GM19240 (cell line): ENCODE results near the gene ZNF428.
"Not testable (repeated sequence)": the region's sequence is repeated elsewhere in the genome, so short reads cannot be mapped to it uniquely, and the experiment has no call there.

Experiments used
- DNase-seq: peaks from one replicate; pipeline ENCODE4 v3.0.0; 2011; ENCODE audit warnings: low spot score; ENCODE audit not compliant: insufficient read length

ZNF428 gene

DNA sequence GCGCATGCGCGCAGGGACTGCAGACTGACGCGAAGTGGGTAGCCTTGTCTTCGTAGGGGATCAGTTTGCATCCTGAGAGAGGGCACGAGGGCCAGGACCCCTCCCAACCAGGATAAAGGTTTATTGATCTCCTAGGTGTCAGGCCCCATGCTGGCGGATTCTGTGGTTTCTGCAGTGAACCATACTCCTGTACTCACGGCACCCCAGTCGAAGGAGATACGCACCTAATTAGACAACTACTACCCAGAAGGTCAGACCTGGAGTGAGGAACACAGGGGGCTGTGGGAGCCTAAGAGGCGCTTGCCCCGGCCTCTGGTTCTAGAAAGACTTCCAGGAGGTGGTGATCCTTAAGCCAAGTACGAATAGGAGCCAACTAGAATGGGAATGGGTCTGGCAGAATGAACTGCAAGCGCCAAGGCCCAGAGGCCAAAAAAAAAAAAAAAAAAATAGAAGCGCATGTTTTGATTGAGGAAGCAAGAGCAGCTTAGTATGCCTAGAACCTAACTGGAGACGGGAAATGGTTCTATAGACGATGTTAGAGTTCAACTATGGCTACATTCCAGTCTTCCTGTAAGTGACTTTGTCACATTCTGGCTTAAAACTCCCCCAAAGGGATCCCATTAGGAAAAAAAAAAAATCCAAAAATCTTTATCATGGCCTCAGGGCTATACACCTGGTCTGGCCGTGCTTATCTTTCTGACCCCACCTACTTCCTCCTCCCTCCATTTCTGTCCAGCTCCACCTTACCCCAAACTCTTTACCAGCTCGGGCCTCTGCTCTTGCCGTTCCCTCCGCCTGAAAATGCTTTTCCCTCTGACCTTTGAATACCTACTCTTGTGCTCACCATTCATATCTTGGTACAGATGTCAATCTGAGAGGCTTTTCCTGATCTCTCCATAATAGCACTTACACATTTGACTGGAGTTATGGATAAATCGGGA is 902 bp upstream of the ZNF428 start:
- no peak for DNase-seq

DNA sequence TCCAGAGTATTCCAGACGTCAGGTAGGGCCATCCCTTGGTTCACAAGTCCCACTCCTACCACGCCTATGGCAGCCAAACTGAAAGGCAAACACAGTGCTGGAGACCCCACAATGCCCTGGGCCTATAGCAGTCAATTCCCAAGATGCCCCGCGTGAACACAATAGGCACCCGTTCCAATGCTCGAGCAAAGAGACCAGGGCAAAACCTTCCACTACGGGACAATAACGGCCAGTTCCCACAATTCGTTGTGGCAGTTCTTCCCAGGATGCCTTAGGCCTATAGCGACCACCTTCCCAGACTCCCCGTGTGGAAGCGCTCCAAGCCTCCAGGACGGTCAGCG is 538 bp downstream of the ZNF428 start:
- DNase-seq: peak; percentile 59

DNA sequence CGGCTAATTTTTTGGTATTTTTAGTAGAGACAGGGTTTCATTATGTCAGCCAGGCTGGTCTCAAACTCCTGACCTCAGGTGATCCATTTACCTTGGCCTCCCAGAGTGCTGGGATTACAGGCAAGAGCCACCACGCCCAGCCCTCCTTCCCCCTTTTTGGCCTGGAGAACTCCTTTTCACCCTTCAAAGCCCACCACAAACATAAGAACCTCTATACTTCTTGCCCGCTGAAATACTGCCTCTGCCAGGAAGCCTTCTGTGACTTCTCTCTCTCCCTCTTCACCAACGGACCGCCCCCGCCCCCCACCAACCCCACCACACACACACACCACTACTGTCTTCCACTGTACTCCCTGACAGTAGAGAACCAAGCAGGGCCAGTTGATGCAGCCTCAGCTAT is 2.5 kb downstream of the ZNF428 start:
- DNase-seq: no peak

DNA sequence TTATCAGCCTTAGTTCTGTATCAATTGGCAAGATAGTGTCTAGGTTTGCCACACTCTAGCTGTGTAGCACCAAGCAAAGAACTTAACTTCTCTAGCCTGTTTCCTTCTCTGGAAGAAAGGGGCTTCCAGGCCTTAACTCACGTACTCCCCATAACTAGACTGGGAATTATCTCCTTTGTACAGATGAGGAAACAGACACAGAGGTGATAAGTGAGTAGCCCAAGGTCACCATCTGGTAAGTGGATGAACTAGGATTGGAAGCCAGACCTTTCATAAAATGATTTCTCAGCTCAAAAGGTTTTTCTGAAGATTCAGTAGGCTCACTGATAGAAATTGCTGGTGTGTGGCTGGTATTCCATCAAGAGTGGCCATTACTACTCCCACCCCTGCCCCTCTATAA is 3.1 kb downstream of the ZNF428 start:
- no peak for DNase-seq

DNA sequence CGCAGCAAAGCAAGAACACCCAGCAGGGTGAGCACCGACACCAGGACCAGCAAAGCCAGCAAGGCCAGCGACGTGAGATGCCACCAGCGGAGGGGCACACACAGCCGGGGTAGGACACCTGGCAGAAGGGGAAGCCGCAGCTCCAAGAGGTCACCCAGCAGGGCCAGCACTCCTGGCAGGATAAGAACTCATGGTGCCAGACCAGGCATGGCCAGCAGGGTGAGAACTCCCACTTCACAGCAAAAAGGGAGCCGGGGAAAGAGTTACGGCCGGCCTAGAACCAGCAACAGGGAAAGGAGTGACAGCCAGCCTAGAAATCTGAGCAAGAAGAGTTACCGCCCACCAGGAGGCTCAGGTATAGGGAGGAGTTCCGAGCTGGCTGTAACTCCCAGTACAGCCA is 7.1 kb downstream of the ZNF428 start:
- DNase-seq: no peak

DNA sequence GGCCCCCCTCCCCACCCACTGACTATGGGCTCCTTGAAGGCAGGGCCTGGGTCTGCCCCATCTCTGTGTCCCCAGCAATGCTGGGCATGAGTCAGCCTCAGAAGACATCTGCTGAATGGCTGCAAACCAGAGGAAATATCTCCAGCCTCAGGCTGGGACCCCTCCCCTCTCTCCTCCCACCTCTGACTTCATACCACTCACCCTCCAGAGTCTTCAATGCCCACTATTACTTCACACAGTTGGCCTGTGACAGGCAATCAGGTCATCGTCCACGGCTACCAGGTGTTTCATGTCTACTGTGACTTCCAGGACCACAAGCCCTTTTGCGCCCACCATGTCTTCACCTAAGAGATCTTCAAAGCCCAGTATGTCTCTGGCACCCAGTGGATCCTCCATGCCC is 7.6 kb downstream of the ZNF428 start, which contains the start of gene SRRM5:
SRRM5 (plus strand) TSS at position 301 of the 400 bp plus-strand sequence; CDS start at position 335, 34 bp downstream.
- DNase-seq: no peak

DNA sequence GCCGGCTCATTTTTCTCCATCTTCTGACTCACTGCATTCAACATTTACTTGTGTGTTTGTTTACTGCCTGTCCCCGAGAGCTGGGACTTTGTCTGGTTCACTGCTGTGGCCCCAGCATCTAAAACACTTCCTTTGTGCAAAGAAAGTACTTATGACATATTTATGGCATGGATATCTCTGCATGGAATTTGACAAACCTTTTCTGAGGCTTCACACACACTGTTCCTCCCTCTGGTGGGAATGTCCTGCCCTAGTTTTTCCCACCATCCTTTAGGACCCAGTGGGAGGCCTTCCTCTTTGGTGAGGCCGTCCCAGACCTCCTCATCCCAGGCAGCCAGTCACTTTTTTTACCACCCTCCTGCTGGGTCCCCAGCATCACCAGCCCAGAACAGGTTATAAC is 8.9 kb downstream of the ZNF428 start:
- DNase-seq: no peak

DNA sequence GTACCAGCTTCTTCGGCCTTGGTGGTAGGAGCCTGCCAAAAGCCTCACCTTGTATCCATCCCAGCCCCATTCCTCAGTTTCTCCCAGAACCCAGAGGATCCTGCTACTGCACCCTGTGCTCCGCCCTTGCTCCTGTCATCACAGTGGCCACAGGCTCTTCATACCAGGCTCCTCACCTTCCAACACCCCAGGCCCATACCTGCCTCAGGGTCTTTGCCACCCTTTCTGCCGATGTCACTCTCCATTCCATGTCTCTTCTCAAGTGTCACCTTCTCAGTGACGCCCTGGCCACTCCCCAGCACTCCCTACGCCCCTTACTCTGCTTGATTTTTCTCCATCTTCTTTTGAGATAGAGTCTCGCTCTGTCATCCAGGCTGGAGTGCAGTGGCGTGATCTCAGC is 9.6 kb downstream of the ZNF428 start:
- no peak for DNase-seq

DNA sequence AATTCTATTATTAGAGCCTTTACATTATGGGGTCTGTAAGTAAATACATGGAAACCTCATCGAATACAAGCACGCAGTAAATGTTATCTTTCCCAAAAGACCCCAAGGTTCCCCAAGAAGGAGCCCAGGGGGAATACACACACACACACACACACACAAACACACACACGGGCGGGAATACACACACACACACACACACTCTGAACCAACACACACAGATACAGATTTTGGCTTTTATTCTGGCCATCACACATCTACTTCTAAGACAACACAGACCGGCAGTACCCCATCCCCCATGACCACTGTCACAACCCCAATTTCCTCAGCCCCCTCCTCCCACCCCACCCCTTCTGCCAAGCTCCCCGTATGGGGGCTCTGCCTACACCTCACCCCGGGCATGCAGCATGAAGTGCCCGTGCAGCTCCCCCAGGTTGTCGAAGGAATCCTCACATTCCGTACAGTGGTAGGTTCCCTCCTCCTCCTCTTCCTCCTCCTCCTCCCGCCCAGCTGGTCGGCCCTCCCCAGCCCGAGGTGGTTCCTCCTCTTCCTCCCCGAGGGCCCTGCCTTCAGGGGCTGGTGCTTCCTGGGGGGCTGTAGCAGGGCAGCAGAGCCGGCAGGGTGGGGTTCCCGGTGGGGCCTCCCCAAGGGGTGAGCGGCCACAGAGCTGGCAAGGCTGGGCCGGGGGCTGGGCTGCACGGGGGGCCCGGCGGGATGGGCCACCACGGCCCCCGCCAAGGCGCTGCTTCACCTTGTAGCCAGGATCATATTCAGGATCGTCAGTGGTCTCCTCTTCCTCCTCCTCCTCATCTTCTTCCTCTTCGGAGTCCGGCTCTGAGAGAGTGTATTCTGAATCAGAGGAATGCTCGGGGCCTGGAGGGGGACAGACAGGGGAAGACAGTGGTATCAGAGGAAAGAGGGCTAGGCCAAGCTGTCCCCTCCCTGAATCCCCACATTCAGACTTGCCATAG is 11.9 kb downstream of the ZNF428 start:
- no peak for DNase-seq

DNA sequence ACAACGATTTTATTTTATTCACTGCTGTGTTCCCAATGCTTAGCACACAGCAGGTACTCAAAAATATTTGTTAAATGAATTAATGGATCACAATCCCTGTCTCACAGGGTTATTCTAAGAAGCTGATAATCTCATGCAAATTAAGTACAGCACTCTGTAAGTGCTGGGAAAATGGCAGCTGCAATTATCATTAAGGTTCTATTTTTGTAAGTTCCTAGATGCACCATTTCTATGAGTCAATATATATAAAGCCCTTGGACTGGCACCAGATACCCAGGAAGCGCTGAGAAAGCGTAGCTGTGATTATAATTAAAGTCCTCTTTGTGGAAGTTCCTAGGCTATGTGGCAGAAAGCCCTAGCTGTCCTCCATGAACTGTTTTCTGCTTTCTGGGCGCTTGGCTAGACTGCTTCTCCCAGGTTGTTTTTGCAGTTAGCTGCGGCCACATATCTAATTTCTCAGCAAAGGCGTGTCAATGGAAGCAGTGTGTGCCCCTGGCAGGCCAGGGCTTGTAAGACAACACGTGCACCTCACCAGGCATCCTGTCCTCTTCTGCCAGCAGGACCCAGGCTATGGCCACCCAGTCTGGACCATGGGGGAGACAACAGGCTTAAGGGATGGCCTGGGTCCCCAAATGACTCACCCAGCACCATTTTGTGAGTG is 12.7 kb downstream of the ZNF428 start:
- no peak for DNase-seq

DNA sequence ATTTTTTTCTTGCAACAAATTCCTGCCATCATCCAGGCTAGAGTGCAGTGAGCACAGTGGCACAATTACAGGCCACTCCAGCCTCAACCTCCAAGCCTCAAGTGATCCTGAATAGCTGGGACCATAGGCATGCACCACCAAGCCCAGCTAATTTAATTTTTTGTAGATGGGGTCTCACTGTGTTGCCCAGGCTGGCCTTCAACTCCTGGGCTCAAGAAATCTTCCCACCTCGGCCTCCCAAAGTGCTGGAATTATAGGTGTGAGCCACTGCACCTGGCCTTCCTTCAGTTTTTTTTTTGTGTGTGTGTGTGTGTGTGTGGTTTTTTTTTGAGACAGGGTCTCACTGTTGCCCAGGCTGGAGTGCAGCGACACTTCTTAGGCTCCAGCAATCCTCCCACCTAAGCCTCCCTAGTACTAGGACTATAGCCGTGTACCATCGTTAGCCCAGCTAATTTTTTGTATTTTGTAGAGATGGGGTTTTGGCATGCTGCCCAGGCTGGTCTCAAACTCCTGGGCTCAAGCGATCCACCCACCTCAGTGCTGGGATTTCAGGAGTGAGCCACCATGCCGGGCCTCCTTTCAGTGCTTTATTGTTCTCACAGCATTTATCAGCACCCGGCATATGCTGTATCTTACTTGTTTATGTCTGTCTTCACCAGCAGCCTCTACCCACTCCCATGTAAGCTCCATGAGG is 13.4 kb downstream of the ZNF428 start:
- no peak for DNase-seq

DNA sequence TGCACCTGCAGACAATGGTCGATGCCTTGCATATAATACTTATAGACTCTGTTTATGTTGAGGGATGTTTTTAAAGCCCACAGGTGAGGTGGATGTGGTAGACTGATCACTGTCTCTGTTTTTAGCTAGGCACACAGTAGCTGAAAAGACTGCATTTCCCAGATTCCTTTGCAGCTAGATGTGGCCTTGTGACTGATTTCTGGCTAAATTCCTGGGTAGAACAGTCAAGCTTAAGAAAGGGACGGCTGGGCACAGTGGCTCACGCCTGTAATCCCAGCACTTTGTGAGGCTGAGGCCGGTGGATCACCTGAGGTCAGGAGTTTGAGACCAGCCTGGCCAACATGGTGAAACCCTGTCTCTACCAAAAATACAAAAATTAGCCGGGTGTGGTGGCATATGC is 19.1 kb downstream of the ZNF428 start:
- not testable (repeated sequence) for DNase-seq

DNA sequence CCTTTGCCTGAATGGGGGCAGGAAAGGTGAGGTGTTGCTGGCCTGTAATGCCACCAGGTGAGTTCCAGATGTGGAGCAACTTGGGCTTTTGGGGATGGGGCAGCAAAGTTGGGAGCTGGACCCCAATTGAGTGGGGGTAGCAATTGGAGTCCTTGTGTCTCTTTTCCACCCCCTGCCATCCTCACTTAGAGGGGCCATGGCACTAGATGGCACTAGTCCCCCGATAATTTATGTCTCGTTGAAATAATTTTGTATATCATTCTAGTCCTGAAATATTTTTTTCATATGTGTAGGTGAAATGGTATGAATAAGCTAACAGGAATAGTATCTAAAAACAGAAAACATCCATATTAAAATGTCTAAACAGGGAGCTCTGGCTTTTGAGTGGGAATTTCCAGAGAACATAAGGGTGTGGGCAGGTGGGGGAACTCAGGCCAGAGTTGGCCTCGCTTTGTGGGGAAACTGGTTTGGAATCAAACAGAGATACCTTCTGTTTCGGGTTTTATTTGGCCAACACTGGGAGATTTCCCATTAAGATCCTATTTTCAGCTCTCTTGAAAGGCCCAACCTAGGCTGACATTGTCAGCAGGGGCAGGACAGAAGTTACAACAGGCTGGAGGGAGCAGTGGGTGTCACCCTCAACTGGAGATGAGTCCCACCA is 19.7 kb downstream of the ZNF428 start:
- DNase-seq: no peak

DNA sequence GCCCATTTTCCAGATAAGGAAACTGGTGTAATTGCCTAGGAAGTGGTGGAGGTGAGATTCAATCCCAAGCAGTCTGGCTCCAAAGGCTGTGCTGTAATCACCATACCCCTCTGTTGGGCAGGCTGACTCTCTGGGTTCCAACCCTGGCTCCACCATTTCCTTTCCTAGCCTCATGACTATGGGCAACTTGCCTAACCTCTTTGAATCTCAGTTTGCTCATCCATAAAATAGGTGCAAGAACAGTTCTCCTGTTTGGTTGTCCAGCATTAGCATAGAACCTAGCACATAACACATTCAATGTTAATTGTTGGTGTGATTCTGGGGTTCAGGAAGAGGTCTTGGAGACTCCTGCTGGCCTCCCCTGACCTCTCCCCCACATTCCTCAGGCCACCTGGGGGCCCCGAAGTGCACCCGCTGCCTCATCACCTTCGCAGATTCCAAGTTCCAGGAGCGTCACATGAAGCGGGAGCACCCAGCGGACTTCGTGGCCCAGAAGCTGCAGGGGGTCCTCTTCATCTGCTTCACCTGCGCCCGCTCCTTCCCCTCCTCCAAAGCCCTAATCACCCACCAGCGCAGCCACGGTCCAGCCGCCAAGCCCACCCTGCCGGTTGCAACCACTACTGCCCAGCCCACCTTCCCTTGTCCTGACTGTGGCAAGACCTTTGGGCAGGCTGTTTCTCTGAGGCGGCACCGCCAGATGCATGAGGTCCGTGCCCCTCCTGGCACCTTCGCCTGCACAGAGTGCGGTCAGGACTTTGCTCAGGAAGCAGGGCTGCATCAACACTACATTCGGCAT is 20.8 kb downstream of the ZNF428 start:
- DNase-seq: no peak

DNA sequence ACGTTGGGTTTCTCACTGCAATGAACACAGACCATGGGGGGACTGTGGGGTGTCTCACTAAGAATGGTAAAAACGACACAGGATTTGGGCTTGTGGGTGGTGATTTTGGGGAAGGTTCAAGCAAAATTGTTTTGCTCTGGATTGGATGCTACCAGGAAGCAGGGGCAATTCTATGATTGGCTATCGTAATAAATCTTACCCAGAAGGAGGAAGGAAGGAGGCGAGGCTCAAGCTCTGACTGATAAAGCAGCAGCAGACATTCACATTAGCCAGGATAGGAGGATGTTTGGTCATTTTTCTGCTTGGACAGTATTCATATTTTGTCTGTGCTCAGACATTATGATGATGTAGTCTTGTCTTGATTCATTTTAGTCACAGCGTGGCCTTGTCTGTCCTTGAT is 21.6 kb downstream of the ZNF428 start:
- no peak for DNase-seq

DNA sequence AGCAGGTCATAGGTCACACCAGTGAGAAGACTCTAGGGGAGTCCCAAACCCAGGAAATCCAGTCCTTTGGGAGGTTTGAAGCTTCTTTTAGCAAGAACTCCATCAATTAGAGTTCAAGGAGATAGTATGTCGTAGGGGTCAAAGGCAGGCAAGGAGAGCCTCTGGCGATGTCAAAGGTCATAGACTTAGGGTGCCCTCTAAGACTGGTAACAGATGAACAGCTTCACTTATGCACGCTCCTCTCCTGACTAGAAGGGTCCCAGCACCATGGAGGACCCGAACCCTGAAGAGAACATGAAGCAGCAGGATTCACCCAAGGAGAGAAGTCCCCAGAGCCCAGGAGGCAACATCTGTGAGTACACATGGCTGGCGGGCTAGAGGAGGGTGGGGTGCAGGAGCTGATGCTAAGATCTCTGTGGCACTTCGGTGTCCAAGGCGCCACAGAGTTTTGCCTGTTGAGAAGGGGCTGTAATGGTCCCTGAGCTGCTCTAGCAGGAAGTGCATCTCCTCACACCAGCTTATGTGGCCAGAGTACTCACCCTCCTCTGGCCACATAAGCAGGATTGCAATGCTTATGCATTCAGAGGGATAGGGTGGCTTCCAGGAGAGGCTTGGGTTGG is 22.5 kb downstream of the ZNF428 start:
- DNase-seq: no peak

DNA sequence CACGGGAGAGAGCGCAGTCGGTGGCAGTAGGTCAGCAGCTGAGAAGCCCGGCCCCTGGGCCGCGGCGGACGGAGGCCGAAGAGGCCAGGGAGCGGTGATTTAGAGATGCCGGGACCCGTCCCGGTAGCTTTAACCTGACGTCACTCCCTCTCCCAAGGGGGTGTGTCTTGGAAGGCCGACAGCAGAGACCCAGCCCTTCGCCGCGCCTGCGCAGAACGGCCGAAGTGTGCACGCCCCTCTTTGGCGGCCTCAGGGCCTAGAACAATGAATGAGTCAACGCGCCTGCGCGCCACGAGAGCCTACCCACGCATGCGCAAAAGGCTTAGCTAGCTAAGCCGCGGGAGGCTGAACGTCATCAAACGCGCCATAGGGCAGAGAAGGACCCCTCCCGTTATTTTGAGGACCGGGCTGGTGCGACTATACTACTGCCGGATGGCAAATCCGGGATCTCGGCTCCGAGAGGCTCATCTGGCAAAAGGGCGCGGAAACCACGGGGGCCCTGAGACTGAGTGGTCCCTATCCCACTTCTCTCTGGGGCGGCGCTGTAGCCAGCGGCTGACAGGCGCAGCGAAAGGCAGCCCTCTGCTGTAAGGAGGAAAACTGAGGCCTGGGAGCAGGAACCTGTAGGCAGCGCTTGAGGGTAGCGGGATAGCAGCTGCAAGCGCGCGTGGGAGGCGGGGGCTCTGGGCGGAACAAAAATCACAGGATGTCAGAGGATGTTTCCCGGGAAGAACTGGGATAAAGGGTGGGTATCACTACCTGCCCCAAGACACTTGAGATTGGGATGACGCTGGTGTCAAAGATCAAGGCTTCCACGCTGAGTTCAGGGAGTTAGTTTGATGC is 23.2 kb downstream of the ZNF428 start, which contains the start of the genes IRGQ and ZNF576:
IRGQ (minus strand) TSS at position 136 of the 843 bp plus-strand sequence. CDS start 796 bp downstream, outside the sequence.
ZNF576 (plus strand) TSS at position 597 of the 843 bp plus-strand sequence. CDS start 514 bp downstream, outside the sequence.
- DNase-seq: peak; percentile 96

DNA sequence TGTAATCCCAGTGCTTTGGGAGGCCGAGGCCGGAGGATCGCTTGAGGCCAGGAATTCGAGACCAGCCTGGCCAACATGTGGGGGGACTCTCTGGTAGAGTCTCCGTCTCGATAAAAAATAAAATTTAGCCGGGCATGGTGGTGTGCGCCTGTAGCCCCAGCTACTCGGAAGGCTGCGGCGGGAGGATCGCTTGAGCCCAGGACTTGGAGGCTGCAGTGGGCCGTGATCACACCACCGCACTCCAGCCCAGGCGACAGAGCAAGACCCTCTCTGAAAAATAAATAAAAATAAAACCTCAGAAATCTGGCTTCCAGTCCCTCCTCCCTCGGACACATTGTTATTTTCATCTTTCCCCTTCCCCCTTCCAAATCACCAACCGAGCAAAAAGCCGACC is 23.8 kb downstream of the ZNF428 start:
- no peak for DNase-seq
